GM18868 (cell line): Measurements from ENCODE around the gene TIRAP.

Experiments
- ATAC-seq: cut with Tn5 transposase; IDR thresholded peaks from one replicate; pipeline ENCODE4 v1.9.1; 2021; ENCODE audit warnings: mild to moderate bottlenecking, moderate library complexity; ENCODE audit not compliant: unreplicated experiment

Gene TIRAP

DNA sequence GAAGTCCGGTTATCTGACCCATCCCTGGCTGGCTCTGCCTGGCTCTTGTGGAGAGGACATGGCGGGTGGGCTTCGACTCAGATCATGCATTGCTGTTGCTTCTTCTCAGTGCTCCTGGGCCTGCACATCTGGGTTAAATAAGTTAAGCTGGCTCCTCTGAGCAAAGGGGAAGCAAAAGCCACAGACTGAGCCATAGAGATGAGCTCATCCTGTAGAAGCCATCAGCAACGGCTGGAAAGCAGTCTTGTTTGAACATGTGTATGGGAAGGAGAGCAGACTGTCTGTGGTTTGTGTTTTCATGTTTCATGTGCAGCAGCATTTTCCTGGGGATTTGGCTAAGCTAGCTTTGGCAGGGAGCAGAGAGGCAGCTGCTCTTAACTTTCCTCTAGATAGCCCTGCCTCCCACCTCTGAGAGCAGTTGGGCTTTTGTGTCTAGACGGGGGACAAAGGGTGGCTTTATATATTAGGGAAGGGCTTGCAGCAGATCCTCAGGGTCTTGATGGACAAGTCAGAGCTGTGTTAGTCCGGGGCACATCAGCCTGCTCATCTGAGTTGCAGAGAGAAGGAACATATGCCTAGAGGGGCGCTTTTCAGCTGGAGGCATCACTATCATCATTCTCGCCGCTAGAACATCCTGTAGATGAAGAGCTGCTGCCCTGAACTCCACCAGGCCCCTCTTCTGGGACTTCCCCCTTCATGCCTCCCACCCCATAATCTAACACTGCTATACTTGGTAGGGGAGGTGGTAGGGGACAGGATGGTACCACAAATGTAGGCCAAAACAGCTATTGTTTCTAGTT is 35.9 kb downstream of the TIRAP start:
- ATAC-seq = peak; percentile 91

DNA sequence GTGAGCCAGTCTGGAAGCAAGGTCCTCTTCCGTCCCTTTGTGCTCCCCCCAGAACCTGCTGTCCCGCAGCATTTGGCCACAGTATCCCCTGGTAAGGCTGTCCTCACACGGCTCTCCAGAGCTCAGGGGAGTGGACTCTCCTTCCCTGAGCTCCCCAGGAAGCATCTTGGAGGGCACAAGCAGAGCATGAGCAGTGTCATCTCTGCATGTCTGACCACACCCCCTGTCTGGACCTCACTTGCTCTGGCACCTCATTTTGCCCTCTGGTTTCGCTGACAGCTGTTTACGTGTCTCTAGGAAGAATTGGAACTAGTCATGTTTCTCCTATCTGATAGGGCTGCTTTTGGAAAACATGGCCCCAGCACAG is 36.5 kb downstream of the TIRAP start:
- ATAC-seq = no peak

DNA sequence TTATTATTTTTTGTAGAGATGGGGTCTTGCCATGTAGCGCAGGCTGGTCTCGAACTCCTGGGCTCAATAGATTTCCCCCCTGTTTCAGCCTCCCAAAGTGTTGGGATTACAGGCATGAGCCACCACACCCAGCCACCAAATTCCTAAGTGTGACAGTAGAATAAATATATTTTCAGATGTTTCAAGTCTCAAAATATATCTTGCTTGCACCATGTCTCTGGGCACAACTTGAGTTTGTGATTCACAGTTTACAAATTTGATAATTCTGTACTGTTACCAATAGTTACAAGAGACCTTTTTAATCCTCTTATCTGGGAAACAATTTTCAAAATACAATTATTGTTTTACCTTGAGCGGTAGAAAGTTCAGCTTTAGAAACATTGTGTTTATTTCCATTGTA is 40.1 kb downstream of the TIRAP start:
- ATAC-seq = no peak

DNA sequence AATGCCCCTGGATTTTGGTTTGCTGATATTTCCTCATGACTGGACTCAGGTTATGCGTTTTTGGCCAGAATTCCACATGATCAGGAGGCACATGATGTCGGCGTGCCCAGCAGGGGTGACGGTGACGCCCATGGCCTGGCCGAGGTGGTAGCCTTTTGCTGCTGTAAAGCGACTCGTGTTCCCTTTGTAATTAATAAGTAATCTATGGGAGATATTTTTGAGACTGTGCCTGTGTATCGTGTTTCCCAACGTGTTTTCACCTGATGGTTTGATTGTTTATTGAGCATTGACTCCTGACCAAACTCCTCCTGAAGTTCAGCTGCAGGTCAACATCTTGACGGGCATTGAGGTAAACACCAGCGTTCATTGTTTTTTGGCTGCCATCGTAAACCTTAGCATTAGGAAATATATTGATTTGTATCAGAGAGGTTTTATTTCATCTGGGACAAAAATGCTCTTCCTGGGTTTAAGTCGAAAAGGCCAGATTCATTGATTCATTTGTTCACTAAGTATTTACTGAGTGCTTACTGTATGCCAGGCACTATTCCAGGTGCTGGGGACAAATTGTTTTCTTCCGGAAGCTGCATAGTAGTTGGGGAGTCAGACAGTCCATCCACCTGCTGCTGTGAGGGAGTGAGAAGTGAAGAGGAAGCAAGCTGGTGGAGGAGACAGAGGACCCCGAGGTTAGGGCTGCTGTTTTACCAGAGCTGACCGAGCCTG is 44.5 kb downstream of the TIRAP start:
- no peak for ATAC-seq

DNA sequence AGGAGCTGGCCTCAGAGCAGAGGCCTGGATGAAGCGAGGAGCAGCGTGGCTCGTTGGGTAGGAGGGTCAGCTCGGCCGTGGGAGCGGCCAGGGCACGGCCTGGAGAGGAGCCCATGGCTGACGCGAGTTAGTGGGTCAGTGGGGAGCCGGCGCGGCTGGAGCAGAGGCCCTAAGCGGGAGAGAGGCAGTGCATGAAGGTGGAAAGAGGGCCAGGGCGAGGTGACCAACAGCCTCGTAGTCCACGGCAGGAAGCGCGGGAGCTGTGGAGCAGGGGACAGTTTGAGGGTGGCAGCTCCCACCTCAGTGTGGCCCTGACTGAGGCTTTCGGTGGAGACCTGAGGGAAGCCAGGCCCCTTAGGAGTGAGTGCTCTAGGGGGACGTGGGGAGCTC is 45.1 kb downstream of the TIRAP start:
- no peak for ATAC-seq

DNA sequence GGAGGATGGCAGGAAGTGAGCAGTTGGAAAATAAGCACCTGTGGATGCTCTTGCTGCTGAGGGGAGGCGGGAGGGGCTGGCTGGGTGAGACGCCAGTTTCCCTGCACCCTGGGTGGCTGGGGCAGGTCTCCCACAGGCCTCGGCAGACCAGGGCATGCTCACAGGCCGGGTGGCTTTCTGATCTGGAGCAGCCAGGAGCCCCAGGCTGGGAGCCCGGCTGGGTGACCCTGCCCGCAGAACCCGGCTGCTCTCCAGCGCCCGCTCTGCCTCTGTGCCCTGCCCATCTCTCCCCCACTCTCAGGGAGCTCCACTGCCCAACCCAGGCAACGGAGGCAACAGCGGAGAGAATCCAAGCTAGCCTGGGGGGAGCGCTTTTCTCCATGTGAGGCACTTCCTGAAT is 45.6 kb downstream of the TIRAP start:
- ATAC-seq = no peak

DNA sequence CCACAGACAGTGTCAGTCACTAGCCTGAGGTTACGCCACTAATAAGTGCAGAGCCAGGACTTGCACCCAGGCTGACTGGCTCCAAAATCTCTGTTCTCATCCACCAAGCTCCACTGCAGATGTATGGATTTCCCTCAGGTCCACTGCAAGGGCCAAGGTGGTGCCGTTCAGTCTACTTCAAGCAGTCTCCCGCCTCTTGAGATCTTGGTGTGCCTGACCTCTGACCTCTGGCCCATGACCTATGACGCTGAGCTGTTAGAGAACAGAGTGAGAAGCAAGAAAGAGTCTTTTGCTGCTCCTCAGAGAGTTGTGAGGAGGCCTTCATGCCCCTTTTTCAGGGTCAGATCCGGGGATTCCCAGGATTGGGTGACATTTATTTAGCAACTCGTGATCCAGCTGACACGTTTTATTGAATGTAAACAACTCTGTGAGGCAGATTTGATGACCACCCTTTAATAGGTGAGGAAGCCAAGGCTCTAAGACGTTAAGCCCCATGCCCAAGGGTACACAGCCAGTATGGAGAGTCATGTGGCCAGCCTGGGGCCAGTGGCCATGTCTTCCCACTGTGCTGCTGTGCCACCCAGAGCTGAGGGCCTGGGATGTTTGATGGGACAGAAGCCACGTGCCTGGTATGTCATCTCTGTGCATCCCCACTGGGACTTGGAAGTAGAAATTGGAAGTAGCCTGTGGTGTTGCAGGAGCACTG is 46.2 kb downstream of the TIRAP start:
- ATAC-seq = no peak

DNA sequence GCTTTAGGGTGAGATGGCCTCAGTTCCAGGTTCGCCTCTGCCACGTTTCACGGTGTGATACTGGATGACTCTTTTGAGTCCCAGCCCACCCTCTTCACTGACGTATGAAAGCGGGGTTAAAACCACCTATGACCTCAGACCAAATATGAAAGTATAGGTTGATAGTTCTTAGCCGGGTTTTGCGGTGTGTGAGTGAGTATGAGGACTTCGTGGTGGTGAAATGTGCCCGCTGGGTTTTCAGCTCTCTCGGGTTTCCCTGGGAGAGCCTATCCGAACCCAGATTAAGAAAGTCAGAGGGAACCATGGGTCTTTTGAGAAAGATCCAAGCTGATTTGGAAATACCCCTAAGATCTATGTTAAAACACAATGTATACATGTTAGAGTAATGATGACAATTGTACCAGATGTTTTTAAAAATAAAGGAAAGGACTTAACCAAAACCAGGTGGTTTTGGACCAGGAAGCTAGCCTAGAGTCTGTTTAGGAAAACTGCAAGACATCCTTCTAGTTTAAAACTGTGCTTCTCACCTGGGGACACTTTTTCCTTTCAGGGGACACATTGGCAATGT is 46.8 kb downstream of the TIRAP start:
- ATAC-seq = no peak

DNA sequence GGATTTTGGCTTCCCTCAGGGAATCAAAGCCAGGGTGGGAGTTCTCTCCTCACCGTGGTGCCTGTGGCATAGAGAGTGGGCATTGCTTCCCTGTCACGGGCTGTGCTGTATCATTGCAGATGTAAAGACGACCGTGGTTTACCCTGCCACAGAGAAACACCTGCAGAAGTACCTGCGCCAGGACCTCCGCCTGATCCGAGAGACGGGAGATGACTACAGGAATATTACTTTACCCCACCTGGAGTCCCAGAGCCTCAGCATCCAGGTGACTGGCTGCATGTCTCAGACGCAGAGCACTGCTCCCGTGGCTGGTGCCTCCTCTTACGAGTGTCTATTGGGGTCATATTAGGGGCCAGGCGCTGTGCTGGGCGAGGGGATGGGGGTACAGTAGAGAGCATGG is 48.4 kb downstream of the TIRAP start:
- ATAC-seq = no peak

DNA sequence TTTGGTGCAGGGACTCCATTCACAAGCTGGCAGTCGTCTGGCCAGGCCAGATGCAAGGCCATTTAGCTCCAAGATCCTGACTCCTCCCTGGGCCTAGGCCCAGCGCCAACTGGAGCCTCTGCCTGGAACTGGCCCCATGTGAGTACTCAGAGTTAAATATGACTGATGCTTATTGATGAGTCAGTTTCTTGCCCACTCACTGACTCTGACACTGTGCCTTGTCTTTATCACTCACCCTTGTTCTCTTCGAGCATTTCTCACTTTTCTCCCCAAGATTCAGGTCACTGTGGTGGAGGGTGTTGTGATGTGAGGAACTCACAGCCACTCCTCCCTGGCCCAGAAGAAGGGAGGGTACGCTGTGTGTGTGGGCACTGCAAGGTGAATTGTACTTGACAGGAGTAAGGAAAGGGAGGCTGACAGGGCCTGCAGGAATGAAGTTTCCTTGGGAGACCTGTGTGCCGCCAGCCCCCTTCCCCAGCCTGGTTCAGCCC is 49.4 kb downstream of the TIRAP start:
- ATAC-seq = no peak

DNA sequence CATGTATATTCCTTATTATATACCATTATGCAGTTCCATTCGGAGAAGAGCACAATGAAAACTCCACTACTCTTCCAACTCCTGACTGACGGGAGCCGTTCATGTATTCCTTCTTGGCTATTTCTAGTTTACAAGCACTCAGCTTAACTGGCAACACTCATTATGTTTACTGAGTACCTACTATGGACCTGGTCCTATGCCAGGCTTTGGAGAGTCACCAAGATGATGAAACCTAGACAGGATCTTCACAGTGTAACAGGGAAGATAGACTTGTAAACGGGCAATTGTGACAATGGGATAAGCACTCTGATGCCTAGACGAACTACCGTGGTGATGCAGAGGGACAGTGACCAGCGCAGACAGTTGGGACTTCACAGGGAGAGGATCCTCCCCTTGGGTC is 50.2 kb downstream of the TIRAP start:
- no peak for ATAC-seq

DNA sequence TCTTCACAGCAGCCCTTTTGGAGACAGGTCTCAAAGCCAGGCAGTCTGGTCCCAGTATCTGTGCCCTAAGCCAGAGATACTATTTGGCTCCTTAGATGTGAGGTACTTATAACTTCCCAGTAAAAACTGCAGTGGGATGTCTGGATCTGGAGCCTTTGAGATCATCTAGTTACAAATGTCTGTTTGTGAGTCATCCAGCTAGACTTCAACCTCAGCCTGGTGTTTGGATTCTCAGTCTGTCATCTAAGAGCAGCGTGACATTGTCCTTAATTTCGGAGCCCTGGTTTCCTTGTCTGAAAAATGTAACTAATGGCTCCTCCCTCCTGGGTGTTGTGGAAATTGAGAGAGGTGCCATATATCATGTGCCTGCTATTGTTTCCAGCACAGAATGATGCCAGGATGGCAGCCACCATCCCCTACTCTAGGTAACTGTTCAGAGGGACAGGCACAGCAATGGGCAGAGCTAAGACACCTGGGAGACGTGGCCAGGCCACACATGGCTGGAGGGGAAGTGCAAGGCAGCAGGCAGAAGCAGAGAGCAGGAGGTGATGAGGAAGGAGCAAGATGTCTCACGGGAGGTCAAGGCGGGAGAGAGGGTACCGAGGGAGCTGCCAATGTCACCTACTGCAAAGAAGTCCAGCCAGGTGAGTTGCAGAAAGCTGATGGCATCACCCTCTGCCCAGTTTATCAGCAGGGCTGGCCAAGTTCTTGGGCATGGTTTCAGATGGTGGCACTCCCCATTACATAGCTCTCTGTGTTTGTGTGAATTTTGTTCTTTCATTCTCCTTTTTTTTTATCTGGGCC is 52.0 kb downstream of the TIRAP start:
- ATAC-seq = no peak

DNA sequence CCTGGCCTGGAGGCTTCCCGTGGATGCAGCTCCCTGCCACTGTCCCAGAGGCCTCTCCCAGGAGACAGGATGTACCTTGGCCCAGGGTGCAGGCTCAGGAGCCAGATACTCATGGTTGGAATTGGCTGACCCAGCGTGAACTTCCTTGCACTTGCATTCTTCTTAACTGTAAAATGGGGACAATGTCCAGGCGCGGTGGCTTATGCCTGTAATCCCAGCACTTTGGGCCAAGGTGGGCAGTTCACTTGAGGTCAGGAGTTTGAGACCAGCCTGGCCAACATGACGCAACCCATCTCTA is 52.5 kb downstream of the TIRAP start:
- ATAC-seq = no peak

DNA sequence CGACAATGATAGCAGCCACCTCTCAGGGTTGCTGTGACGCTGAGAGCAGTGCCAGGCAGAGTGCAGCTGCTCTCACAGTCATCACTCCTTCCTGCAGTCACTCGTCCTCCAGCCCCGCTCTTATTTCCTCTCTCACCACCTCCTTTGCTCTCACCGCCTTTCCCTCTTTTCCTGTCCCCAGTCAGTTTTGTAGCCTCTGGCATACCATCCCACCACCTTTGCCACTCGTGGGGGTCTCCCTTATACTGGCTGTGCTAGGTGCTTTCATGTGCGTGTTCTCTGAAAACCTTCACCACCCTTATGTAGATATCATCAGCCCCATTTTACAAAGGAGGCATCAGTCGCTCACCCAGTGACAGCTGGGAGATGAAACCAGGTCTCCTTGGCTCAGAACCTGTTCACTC is 53.2 kb downstream of the TIRAP start:
- ATAC-seq = no peak

DNA sequence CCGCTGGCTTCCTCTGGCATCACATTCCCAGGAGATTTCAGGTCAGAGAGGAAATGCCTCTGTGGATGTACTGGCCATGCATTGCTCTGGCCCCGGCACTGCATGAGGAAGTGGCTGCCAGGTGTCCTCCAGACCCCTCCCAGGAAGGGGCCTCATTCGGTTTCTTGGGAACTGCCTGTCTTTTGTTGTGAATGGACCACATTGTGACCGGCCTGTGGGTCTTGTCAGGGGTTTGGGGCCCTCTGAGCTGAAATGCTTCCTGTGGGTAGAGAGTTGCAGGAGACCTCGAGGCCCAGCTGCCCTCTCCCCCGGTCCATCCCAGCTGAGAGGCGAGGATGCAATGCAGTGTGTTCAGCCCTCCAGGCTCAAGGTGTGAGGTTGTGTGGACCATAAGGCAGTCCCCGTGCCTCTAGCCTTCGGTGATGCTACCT is 53.8 kb downstream of the TIRAP start:
- no peak for ATAC-seq

DNA sequence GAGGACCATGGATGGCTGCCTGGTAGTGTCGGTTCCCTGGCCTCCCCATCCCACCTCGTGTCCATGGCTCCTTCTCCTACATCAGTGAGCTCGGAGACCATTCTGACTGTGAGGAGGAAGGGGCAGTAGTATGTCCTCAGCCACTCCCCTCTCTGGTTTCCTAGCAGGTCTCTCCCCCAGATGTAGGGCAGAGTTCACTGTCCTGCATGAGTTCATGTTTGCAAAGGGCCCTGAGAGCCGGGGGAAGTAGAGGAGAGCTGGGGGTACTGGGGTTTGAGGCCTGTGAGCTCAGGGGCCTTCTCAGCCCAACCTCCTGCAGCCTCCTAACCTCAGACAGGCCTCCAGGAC is 54.2 kb downstream of the TIRAP start:
- ATAC-seq = no peak

DNA sequence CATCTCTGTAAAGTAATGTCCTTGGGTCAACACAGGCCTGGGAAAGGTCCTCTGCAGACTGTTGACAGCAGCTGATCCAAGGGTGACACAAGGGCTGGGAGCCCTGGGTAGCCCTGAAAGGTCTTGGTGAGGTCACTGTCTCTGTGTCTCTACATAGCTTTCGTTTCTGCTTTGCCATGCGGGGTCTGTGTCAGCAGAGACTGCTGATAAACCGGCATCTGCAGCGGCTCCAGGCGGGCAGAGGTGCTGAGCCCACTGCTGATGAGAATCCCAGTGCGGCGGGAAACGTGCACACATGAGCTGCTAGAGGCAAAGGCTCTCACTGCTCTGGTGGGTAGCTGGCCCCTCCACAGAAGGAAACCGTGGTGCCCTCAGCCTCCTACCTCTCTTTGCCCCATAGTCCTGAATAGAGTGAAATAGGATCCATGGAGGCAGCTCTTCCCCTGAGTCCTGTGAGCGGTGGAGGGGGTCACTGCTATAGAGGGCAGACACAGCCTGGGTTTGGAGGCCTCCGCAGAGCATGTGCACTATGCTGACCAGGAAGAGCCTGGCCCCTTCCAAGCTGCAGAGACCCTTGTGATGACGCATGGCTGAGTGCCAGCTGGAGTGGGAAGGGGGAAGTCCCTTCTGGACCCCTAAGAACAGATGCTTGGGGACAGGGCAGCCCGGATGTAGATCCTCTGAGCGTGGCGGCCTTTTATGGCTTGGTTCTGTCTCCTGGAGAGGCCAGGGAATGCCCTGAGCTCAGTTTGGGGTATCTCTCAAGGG is 54.8 kb downstream of the TIRAP start:
- no peak for ATAC-seq

DNA sequence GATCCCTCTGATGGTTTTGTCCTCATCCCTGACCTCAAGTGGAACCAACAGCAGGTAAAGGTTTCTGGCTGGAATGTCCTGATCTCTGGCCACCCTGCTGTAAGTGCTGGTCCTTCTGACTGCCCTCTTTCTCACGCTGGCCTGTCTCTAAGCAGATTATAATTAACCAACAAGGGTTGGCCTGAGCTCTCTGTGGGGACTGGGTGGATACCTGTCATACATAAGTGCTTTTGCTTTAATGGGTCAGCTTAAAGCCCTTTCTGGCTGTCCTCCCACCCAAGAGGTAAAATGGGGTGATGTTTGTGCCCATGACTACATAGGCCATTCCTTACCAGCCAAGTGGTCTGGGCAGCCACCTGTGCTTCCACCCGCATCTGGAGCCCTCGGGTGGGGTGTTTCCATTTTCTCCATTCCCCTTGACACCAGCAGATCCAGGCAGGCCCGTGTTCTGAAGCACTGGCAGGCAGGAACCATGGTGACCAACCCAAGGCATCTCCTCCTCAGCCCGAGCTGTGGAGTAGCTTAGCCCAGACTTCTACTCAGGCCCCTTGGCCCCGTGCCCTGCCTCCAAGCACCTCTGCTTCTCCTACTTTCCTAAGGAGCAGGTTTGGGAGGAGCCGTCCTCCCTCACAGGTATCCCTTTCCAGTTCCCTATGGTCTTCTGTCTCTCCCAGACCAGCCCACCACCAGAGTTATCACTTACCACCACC is 55.6 kb downstream of the TIRAP start:
- ATAC-seq = no peak

DNA sequence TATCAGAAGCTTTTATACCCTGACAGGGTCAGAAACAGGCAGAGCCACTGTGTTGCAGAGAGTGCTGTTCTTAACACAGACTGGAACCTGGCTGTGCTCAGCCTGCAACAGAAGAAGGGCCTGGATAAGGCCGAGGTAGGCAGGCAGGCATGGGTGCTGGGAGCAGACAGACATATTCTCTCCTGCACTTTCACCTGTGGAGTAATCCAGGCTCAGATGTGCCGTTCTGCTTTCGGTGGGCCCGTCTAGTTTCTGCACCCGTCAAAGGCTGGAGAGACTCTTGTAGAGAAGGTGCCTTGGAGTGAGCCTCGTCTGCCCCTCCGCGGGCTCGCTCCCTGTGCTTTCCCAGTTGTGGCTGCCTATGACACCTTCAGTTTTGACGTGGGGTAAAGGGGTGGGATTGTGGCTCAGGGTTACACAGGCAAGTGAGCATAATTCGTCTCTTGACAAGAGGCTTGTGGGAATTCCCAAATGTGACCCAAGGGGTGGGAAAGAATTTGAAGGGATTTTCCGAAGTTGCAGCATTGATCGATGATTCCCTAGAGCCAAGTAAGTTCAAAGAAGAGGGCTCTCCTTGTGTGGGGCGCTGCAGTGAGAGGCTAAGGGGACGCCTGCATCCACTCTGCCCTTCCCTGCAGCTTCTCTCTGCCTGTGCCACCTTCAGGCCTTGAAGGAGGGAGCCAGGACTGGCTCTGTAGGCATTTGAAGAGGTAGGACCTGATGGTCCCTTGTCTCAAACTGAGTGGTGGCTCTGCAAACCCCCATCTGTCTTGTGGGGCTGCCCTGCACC is 56.4 kb downstream of the TIRAP start:
- ATAC-seq = no peak
